T-helper 1 cell treated with Interleukin-12 subunit alpha and Interleukin-12 subunit beta and Interleukin-4 antibody, amounts not matched to agents 30 ng/mL and 1 ng/mL, for 36 hours (primary cell): ENCODE results near the gene CRACR2B. TPM values are rescaled to one million over a fixed set of nuclear protein-coding genes. Genes with fewer than 3 reads are reported as not detected.

ENCODE experiments used
- intact Hi-C: fragments of 100-400 bp; cut with micrococcal nuclease; formaldehyde crosslinking; loops from one replicate; pipeline ENCODE4 v1.15.1; 2024
- total RNA-seq: library from RNA; stranded (reverse); gene quantifications from 2 replicates; pipeline ENCODE4 v1.2.3, GENCODE V29; 2022

The CRACR2B gene
- total RNA-seq, 1 donor from 2014 or later = 1.3 TPM

DNA sequence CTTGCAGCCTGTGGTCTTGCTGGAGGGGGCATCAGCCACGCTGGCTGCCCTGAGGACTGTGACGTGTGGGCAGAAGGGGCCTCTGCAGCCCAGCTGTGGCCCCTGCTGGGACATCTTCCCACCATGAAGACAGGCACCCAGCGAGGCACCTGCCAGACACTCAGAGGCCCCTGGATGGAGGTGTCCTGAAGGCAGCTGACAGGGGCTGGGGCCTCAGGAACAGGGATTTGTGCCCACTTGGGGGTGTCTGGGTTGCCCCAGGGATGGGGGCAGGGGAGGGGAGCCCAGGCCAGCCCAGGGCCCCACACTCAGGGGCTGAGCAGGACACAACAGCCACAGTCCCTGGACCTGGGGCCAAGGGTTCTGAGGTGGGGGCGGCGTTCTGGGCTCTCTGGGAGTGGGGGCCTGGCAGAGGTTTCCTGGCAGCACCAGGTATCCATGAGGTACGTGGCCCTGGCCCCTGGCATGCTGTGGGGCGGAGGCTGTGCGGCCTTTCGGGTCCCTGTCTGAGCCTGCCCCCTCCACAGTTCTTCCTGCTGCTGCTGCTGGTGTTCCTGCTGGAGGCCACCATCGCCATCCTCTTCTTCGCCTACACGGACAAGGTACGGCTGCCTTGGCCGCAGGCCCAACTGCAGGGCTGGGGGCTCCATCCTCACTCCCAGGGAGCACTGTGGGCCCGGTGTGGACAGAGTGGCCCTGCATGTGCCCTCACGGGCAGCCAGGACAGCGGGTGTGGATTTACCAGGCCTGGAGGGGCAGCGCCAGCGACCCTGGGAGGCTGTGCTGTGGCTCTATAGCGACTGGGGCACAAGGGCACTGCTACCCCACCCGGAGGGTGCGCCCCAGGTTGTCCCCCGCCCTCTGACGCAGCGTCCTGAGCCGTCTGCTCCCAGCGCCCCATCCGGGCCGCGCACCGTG lies 36.5 kb downstream of the CRACR2B start:
- intact Hi-C loops = no loop called here

DNA sequence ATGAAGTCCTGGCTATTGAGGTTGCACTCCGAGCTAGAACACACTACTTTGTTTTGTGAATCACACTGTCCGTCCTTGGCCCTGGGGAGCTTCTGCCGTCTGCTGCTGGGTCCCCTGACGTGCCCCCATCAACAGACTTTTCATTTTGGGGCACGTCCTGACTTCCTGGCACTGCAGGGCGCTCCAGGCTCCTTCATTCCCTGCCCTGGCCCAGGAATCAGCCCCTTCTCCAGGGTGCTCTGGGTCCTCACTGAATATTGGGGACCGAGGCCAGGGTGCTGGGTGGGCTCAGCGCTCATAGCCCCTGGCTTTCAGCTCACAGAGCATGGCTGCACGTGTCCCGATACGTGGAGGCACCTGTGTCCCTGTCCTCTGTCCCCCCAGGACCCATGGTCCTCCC lies 37.2 kb downstream of the CRACR2B start:
- intact Hi-C loops = no loop called here

DNA sequence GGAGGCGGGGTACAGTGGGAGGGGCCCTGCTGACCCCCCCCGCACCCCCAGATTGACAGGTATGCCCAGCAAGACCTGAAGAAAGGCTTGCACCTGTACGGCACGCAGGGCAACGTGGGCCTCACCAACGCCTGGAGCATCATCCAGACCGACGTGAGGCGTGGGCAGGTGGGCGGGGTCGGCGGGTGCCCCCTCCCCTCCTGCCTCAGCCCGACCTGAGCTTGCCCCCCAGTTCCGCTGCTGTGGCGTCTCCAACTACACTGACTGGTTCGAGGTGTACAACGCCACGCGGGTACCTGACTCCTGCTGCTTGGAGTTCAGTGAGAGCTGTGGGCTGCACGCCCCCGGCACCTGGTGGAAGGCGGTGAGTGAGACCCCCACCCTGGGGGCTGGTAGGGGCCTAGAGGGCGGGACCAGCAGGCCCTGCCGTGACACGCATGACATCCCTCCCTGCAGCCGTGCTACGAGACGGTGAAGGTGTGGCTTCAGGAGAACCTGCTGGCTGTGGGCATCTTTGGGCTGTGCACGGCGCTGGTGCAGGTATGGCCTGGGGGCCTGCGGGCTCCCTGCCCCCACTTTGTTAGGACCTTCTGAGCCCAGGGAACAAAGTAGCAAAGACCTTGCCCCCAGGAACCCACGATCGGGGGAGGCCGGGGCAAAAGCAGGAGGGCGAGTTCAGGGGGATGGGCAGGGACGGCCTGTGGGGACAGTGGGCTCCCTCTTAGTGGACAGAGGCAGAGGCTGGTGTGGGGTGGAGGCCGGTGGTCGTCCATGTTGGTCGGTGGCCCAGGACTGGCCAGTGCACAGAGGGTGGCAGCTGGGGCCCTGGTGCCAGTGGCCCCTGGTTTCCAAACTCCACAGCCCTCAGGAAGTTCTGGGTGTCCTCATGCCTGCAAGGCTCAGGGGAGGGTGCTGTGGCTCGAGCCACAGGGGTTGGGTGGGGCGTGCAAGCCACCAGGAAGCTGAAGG lies 38.0 kb downstream of the CRACR2B start:
- intact Hi-C loops = no loop called here

DNA sequence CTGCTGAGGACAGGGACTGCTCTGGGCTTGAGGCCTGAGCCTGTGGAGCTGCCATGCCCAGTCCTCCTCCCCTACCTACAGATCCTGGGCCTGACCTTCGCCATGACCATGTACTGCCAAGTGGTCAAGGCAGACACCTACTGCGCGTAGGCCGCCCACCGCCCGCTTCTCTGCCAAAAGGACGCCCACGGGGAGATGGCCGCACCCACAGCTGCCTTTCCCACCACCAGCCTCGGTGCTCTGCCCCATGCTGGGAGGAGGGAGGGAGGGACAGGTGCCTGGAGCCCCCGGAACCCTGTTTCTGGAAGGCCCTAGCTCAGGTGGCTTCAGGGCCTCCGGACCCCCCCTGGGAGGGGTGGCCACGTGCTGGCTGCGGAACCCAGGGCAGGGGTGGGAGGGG lies 38.8 kb downstream of the CRACR2B start:
- intact Hi-C loops = no loop called here

DNA sequence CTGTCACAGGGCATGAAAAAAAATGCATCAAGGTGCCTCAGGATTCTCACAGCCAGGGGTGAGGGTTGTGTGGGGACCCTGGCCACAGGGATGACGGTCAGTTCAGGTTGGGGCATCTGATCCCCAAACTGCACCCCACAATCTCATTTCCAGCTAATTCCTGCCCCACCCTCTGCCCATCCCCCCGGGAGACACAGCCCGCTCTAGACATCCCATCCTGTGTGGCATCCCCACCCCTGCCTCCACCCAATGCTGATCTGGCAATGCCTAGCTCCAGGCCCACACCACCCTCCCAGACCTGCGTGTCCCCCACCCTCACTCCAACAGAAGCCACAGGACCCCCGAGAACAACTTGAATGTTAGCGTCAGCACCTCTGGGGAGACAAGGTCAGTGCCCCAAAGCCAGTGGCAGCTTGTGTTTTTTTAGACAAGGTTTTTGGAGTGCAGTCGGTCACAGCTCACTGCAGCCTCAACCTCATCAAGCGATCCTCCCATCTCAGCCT lies 40.2 kb downstream of the CRACR2B start:
- intact Hi-C loops = no loop called here

DNA sequence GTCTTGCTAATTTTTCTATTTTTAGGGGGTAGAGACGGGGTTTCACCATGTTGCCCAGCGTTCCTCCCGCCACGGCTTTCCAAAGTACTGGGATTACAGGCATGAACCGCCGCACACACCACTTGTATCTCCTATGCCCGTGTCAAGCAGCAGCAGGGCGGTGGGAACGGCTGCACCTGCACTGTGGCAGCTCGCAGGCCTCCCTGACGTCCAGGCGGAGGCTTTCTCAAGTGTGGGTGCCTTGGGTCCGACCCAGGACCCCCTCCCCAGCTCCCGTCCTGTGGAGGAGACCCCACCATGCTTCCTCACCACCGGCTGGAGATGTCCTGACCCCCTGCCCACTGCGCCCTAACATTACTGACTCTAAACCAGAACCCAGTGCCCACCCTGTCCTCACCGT lies 40.7 kb downstream of the CRACR2B start:
- intact Hi-C loops = no loop called here

DNA sequence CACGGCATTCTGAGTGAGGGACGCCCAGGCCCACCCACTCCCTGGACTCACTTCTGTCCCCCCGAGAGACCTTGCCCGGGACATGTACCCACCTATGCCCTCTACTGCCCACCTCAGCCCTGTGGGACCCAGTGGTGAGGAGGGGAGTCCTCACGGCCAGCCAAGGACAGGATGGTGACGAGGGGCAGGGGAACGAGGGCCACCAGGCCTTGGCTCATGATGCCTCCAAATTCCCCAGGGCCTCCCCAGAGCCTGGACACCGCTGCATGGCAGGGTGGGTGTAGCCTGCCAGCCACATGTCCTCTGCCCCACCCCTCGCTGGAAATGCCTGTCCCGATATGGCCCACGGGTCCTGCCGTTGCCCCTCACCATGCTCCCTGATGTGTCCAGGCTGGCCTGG lies 41.1 kb downstream of the CRACR2B start:
- intact Hi-C loops = no loop called here

DNA sequence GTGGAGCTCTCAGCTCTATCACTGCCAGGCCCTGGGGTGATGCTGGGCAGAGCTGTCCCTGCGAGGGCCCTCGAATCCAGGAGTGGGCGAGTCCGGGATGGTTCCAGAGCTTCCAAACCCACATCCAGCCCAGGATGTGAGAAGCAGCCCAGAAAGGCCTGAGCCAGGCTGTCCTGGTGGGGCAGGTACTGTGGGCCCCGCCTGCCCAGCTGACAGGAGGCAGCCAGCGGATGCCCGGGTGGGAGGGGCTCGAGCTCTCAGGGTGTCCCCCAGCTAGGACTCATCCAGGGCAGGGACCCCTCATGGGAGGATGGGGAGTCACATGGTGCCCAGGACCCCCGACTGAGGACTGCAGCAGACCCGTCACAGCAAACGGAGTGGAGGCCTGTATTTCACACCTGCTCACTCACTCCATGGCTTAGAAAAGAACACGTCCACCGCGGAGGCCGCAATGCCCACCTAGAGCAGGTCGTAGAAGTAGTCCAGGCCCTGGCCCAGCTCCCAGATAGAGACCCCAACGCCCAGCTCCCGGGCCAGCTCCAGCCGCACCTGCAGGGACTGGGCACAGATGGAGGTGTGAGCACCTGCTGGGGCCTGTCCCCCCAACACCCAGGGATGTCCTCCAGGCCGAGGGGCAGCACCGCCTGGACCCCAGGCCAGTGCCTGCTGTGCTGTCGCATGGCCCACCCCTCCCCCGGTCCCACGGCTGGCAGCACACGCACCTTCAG lies 41.8 kb downstream of the CRACR2B start:
- intact Hi-C loops = no loop called here

DNA sequence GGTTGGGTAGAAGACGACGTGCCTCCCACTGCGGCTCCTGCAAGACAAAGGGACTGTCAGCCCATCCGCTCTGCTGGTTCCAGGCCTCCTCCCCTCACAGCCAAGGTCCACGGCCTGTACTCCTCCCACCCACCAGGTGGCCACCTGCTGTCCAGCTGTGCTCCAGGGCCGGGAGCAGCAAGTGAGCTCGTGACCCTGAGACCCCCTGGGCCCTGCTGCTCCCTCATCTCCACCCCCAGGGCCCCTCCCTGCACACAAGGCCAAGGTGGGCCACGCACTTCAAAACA lies 42.4 kb downstream of the CRACR2B start:
- intact Hi-C loops = no loop called here

DNA sequence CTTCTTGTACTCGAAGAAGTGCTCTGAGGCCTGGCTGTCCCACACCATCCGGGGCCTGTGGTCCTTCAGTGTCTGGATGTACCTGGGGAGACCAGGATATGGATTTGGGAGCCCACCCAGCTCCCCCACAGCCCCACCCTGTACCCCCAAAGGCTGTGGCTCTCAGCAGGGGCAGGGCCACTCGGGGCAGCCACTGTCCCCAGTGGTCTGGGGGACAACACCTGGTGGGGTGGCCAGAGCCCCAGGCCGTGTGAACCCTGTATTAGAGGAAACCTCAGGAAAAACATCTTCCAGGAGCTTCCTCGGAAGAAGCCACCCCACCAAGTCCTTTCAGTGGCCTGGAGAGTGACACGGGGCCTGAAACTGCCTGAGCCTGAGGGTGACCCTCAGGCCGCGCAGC lies 42.7 kb downstream of the CRACR2B start:
- intact Hi-C loops = no loop called here

DNA sequence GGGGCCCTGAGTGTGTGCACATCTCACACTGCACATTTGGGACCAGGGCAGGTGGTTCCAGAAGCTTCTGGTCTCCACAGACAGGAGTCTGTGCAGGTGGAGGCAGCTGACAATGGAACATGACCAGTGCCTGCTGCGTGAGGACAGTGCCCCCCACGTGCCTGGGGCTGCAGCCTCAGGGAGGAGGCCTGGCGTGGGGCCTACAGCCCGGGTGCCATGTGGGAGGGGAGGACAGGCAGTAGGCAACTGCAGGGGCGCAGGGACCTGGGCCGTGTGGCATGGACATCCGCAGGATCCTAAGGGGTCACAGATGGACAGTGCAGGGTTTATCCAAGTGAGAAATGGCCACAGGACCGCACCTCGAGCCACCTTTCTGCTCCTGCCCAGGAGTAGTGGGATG lies 43.8 kb downstream of the CRACR2B start:
- intact Hi-C loops = no loop called here

DNA sequence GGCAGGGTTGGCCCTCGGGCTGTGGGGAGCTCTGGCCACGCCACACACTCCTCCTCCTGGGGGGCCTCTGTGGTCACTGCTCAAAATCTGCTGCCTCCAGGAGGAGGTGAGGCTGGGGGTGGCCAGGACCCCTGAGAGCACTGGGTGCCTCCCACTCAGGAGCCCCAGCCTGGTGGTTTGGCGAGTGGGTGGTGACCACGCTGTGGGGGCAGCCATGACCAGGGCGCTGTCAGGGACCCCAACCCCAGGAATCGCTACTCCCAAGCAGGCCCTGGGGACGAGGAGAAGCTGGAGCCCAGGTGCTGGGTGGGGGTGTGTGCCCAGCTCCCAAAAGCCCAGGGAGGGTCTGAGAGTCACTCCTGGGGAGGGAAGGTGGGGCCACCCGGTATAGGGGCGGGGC lies 45.1 kb downstream of the CRACR2B start:
- intact Hi-C loops = no loop called here

DNA sequence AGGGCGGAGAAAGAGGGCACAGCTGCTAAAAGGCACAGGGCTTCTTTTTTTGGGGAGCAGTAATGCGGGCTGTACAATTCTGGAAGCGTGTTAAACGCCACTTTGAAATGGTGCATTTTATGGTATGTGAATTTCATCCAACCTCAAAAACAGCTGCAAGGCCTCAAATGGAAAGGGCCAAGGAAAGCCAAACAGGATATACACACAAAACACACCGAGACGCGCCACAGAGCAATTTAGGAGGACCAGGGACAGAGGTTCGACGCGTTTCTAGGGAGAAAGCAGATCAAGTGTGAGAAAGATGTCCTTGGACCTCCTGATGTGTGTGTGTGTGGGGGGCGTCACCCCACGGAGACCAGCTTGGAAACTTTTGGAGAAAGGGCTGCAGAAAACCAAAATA lies 46.0 kb downstream of the CRACR2B start:
- intact Hi-C loops = no loop called here

DNA sequence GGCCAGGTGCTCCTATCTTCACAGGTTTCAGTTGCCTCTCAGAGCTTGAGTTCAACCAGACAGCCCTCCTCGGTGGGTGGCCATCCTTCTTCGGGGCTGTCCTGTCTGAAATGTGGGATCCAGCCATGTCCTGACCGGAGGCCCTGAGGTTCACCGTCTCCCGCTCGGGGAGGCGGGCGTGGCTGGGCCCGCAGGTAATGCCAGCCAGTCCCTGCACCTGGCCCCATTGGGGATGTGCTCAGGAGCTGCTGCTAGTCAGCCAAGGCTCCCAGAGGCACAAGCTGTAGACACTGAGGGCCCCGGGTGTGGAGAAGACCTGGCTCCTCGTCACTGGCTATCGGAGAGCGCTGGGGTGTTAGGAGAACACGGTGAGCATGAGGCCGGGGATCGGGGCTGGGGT lies 47.5 kb downstream of the CRACR2B start:
- intact Hi-C loops = no loop called here

DNA sequence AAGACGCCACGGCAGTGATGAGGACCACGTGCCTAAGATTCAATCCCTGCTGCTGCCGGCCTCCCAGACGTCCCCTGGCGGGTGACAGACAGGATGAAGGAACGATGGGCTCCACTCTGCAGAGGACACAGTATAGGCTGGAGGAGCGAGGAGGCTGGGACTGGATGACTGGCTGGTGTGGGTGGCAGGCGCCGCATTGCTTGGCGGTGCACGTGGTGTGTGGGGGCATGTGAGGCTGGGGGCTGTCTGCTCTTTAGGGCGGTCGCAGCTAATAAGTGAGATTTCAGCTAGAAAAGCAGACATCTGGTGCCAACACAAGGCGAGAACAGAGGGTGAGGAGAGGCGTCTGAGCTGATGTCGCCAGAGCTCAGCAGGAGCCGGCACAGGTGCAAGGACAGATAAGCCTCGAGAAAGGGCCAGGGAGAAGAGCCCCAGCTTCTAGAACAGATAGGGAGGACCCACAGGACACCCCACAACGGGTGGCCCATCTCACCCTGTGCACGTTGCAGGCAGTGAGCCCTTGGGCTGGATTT lies 48.1 kb downstream of the CRACR2B start:
- intact Hi-C loops = no loop called here

DNA sequence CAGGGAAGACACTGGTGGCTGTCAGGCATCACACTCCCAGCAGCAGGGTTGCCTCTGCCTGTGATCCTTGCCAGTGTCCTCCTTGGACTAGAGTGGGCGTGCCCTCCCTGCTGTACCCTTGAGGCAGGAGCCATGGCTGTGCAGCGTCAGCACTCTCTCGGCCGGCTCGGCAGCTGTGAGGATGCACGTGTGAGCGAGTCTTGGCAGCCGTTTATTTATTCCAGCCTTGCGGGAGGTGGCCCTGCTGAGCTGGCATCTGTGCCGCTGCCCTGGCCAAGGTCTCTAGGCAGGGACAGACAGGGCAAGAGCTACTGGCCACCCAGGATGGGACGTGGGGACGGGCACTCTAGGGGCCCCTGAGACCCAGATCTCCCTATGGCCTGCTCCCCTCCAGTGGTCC lies 48.8 kb downstream of the CRACR2B start:
- intact Hi-C loops = no loop called here

DNA sequence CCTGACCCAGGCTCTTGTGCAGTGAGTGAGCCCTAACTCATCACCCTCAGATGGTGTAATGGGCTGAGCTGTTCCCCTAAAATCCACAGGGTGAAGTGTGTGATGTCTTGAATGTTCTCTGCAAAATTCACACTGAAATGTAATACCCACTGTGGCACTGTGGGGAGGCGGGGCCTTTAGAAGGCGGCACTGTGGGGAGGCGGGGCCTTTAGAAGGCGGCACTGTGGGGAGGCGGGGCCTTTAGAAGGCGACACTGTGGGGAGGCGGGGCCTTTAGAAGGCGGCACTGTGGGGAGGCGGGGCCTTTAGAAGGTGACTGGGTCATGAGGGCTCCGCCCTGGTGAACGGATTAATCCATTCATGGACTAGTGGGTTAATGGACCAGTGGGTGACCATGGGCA lies 49.8 kb downstream of the CRACR2B start:
- intact Hi-C loops = no loop called here

DNA sequence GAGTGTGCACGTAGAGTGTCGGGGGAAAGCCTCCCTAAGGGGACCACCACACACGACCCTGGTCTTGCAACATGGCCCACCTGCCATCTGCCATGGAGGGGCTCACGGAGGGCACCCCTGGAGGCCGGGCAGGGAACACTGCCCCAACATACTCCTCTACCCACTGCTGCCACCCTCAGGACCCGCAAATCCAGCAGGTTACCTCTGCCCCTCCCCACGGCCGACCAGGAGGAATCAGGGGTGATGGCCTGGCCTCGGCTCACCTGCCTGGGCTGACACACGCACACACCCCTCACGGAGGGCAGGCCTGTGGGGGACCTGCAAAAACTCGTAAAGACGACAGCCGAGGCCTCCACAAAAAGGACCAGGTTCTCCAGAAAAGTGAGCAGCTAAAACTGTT lies 52.7 kb downstream of the CRACR2B start:
- intact Hi-C loops = no loop called here
